ENCODE data around the gene BRPF1.

- TF ChIP-seq CTCF (conservative IDR thresholded peaks at IDR 0.05 in 1 of 2, IDR thresholded peaks at IDR 0.05 in 1 of 2; ENCODE audit: low read depth in 1 of 2, low read length in 2 of 2) (no peak), EZH2 (IDR thresholded peaks at IDR 0.05; ENCODE audit: low read length, missing control alignments) (no peak)
Observed at GRCh38 chr3:9750556-9751411, 19.2 kb downstream of the BRPF1 start.
